ENCODE measurements around the gene ARHGAP22.
"Not testable (repeated sequence)": the region's sequence is repeated elsewhere in the genome, so short reads cannot be mapped to it uniquely, and the experiment has no call there.

The ARHGAP22 gene

DNA sequence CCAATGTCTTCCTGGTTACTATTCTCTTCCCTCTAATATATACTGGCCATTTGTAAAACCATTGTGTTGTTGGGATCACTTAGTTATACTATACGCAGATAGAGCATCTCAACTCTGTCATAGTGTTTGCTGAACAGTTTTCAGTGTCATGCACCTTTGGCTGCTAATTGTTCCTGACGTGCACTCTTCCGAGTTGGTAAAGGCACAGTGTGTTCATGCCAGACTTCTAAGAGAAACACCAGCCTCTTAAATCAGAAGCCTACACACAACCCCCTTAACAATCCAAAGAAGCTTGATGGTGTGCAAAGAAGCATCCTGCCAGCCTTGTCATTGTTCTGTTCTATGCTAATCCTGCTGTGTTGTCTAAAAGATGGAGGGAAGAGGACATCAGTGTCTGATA is 167.3 kb downstream of the ARHGAP22 start:
- Histone ChIP-seq H3K27me3 (no peaks in the 10 kb centered on the region), H3K27ac (no peak overlapping the region), H3K4me1 (no peaks in the 10 kb centered on the region), H3K4me3 (no peak overlapping the region), H3K36me3 (peaks cover 1 to 19% (median 13%) of the 10 kb centered on the region in 3 donors), H3K9me3 (no peaks in the 10 kb centered on the region)
- intact Hi-C loops (cut with DNase I; ENCODE audit: low total_unique reads), result no loop called here
- no peak for DNase-seq
- TF ChIP-seq CTCF (IDR thresholded peaks at IDR 0.05), result no peak

GRCh38 chr10:48431871-48432270 is 173.0 kb downstream of the ARHGAP22 start:
- no peak for DNase-seq
- H3K27me3 ChIP-seq, result no peaks in the 10 kb centered on the region
- intact Hi-C loops (cut with DNase I; ENCODE audit: low total_unique reads), result no loop called here
- no peaks in the 10 kb centered on the region for H3K4me1 ChIP-seq
- H3K36me3 ChIP-seq, result peaks cover 21 to 36% (median 26%) of the 10 kb centered on the region in 3 donors
- no peak overlapping the region for H3K4me3 ChIP-seq
- no peak for TF ChIP-seq CTCF (IDR thresholded peaks at IDR 0.05)
- no peak overlapping the region for H3K27ac ChIP-seq
- no peaks in the 10 kb centered on the region for H3K9me3 ChIP-seq

- Histone ChIP-seq H3K4me3 (no peak overlapping the region), H3K27ac (no peak overlapping the region), H3K27me3 (no peaks in the 10 kb centered on the region), H3K4me1 (no peaks in the 10 kb centered on the region), H3K9me3 (no peaks in the 10 kb centered on the region), H3K36me3 (peaks cover 26 to 34% (median 32%) of the 10 kb centered on the region in 3 donors)
- intact Hi-C loops (cut with DNase I; ENCODE audit: low total_unique reads), result no loop called here
- TF ChIP-seq CTCF (IDR thresholded peaks at IDR 0.05), result no peak
- no peak for DNase-seq
These were observed 174.4 kb downstream of the ARHGAP22 start for GRCh38 chr10:48430402-48430993.

GRCh38 chr10:48429309-48429708 is 175.6 kb downstream of the ARHGAP22 start:
- intact Hi-C loops (cut with DNase I; ENCODE audit: low total_unique reads), result no loop called here
- Histone ChIP-seq H3K4me1 (no peaks in the 10 kb centered on the region), H3K27ac (no peak overlapping the region), H3K27me3 (no peaks in the 10 kb centered on the region), H3K9me3 (no peaks in the 10 kb centered on the region), H3K4me3 (no peak overlapping the region), H3K36me3 (peaks cover 26 to 32% (median 29%) of the 10 kb centered on the region in 3 donors)
- DNase-seq, result no peak
- no peak for TF ChIP-seq CTCF (IDR thresholded peaks at IDR 0.05)

DNA sequence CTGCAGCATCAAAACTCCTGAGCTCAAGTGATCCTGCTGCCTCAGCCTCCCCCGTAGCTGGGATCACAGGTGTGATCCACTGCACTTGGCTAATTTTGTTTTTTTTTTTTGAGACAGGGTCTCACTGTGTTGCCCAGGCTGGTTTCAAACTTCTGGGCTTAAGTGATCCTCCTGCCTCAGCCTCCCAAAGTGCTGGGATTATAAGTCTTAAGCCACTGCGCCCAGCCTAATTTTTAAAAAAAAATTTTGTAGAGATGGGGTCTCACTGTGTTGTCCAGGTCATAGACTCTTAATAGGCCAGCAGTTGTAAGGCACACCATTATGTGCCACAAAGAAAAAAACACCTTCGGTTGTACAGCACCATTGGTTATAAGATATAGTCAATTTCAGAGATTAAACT is 176.0 kb downstream of the ARHGAP22 start:
- no peak for TF ChIP-seq CTCF (IDR thresholded peaks at IDR 0.05)
- peaks cover 26 to 32% (median 29%) of the 10 kb centered on the region in 3 donors for H3K36me3 ChIP-seq
- DNase-seq, result no peak
- no peak overlapping the region for H3K4me3 ChIP-seq
- no peaks in the 10 kb centered on the region for H3K27me3 ChIP-seq
- no peaks in the 10 kb centered on the region for H3K9me3 ChIP-seq
- H3K4me1 ChIP-seq, result no peaks in the 10 kb centered on the region
- H3K27ac ChIP-seq, result no peak overlapping the region
- intact Hi-C loops (cut with DNase I; ENCODE audit: low total_unique reads), result no loop called here

DNA sequence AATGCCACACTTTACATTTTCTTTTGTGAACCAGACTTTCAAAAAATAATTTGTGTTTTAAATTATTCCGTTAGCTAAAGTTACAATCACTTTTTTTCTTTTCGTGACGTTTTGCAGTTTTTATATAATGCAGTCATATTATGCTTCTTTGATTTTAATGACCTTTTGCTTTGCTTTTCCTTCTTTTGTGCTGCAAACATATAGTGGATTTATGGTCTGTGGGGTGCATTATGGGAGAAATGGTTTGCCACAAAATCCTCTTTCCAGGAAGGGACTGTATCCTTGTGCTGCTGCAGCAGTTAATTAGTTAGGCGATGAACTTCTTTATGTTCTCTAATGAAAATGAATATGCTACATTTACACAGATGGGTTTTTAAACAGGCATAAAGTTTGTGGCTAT is 181.0 kb downstream of the ARHGAP22 start:
- Histone ChIP-seq H3K27me3 (no peaks in the 10 kb centered on the region), H3K4me1 (peaks cover 0 to 28% (median 0%) of the 10 kb centered on the region in 4 donors), H3K9me3 (no peaks in the 10 kb centered on the region), H3K4me3 (no peak overlapping the region), H3K36me3 (peaks cover 12 to 18% (median 16%) of the 10 kb centered on the region in 3 donors), H3K27ac (no peak overlapping the region)
- DNase-seq, result no peak
- TF ChIP-seq CTCF (IDR thresholded peaks at IDR 0.05), result no peak
- intact Hi-C loops (cut with DNase I; ENCODE audit: low total_unique reads), result no loop called here

DNA sequence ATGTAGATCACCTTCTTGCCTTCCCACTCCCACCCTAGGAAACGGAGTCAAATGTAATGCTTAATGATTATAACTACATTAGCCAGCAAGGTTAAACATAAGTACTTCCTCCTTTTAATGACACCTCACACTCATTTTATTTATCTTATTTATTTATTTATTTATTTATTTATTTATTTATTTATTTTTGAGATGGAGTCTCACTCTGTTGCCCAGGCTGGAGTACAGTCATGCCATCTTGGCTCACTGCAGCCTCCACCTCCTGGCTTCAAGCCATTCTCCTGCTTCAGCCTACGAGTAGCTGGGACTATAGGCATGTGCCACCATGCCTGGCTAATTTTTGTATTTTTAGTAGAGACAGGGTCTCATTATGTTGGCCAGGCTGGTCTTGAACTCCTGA is 183.0 kb downstream of the ARHGAP22 start:
- H3K4me3 ChIP-seq; intact Hi-C loops (cut with DNase I; ENCODE audit: low total_unique reads); H3K27me3 ChIP-seq; H3K27ac ChIP-seq; DNase-seq; H3K36me3 ChIP-seq; H3K9me3 ChIP-seq: not testable (repeated sequence)
- H3K4me1 ChIP-seq, result peaks cover 0 to 29% (median 0%) of the 10 kb centered on the region in 4 donors
